OCI-LY1 (cell line): ENCODE measurements around the gene ADGRG4.

Experiments
- H2AFZ ChIP-seq: fragments of 200-600 bp; sonication (generic), shearing (Covaris generic); 2 replicates; pipeline ENCODE4 v1.6.0; 2014; ENCODE audit warnings: antibody characterized with exemption, mild to moderate bottlenecking, low read length
- H3F3A ChIP-seq: fragments of 200-600 bp; sonication (generic), shearing (Covaris generic); 2 replicates; pipeline ENCODE4 v1.6.0; 2014; ENCODE audit warnings: mild to moderate bottlenecking, antibody characterized with exemption, low read length, moderate library complexity; ENCODE audit not compliant: insufficient read depth
- H3K27ac ChIP-seq: fragments of 200-600 bp; sonication (generic); 2 replicates; pipeline ENCODE4 v1.5.1; 2014; ENCODE audit warnings: low read length, mixed run types, mild to moderate bottlenecking, low read depth; ENCODE audit not compliant: poor library complexity, severe bottlenecking
- H3K27me3 ChIP-seq: fragments of 200-600 bp; sonication (generic); 2 replicates; pipeline ENCODE4 v1.6.0; 2014; ENCODE audit warnings: antibody characterized with exemption, mild to moderate bottlenecking, low read length, moderate library complexity; ENCODE audit not compliant: insufficient read depth
- H3K36me3 ChIP-seq: fragments of 200-600 bp; sonication (generic); 2 replicates; pipeline ENCODE4 v1.6.1; 2014; ENCODE audit warnings: mild to moderate bottlenecking, antibody characterized with exemption, low read length, moderate library complexity, mixed read lengths; ENCODE audit not compliant: insufficient read depth
- H3K4me1 ChIP-seq: fragments of 200-600 bp; sonication (generic); 2 replicates; pipeline ENCODE4 v1.5.1; 2014; ENCODE audit warnings: mild to moderate bottlenecking, low read length, moderate library complexity; ENCODE audit not compliant: insufficient read depth, severe bottlenecking
- H3K4me2 ChIP-seq: fragments of 200-600 bp; sonication (generic), shearing (Covaris generic); 2 replicates; pipeline ENCODE4 v1.6.1; 2014; ENCODE audit warnings: low read length
- H3K4me3 ChIP-seq: fragments of 200-600 bp; sonication (generic); 2 replicates; pipeline ENCODE4 v1.5.1; 2014; ENCODE audit warnings: low read length, low read depth, mild to moderate bottlenecking, mixed read lengths; ENCODE audit not compliant: poor library complexity, severe bottlenecking
- H3K79me2 ChIP-seq: fragments of 200-600 bp; shearing (Covaris generic); 2 replicates; pipeline ENCODE4 v1.6.1; 2016; ENCODE audit warnings: mixed run types, low read length, mixed read lengths; ENCODE audit not compliant: insufficient read depth
- H3K9ac ChIP-seq: fragments of 200-600 bp; sonication (generic), shearing (Covaris generic); 2 replicates; pipeline ENCODE4 v1.6.1; 2014; ENCODE audit warnings: mild to moderate bottlenecking, low read length, mixed read lengths
- H3K9me2 ChIP-seq: fragments of 200-600 bp; sonication (generic), shearing (Covaris generic); 2 replicates; pipeline ENCODE4 v1.6.1; 2014; ENCODE audit warnings: low read depth, mild to moderate bottlenecking, low read length, mixed read lengths
- H3K9me3 ChIP-seq: fragments of 200-600 bp; shearing (Covaris generic); 2 replicates; pipeline ENCODE4 v1.6.1; 2014; ENCODE audit warnings: low read length, mixed read lengths
- H4K20me1 ChIP-seq: fragments of 200-600 bp; sonication (generic), shearing (Covaris generic); 2 replicates; pipeline ENCODE4 v1.6.0; 2016; ENCODE audit warnings: mild to moderate bottlenecking, low read length; ENCODE audit not compliant: insufficient read depth
- CTCF ChIP-seq: fragments of 200-600 bp; sonication (generic), shearing (Covaris generic); IDR thresholded peaks from 2 replicates; pipeline ENCODE4 v1.5.1; 2017; ENCODE audit warnings: mild to moderate bottlenecking, antibody characterized with exemption, low read length, moderate library complexity, mixed read lengths
- EZH2 ChIP-seq: fragments of 200-600 bp; sonication (generic), shearing (Covaris generic); IDR thresholded peaks from 2 replicates; pipeline ENCODE4 v1.8.0; 2017; ENCODE audit warnings: borderline replicate concordance, mixed run types, mild to moderate bottlenecking, antibody characterized with exemption, low read length, moderate library complexity, mixed read lengths

The ADGRG4 gene

DNA sequence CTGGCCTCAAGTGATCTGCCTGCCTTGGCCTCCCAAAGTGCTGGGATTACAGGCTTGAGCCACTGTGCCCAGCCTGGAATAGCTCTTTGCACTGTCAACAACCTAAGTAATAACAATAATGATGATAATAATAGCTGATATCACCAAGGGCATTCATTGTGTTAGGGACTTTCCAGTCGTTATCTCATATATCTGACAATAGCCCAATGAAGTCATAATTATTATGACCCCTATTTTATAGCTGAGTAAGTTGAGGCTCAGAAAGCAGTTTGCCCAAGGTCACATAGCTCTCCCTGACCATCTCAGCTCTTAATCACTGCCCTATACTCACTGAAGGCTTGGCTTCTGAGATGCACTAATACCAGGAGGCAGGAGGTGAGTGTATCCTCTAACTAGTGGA is 30.8 kb upstream of the ADGRG4 start:
- no peaks in the 10 kb centered on the region for H3K36me3 ChIP-seq
- H3K27ac ChIP-seq: no peak overlapping the region
- H2AFZ ChIP-seq: no peak overlapping the region
- no peak overlapping the region for H3K9ac ChIP-seq
- no peaks in the 10 kb centered on the region for H3K27me3 ChIP-seq
- no peaks in the 10 kb centered on the region for H3K79me2 ChIP-seq
- no peaks in the 10 kb centered on the region for H3K9me3 ChIP-seq
- no peak overlapping the region for H3K4me3 ChIP-seq
- no peaks in the 10 kb centered on the region for H3F3A ChIP-seq
- no peaks in the 10 kb centered on the region for H4K20me1 ChIP-seq
- peaks cover 7% of the 10 kb centered on the region for H3K4me1 ChIP-seq
- H3K9me2 ChIP-seq: no peaks in the 10 kb centered on the region
- H3K4me2 ChIP-seq: no peak overlapping the region
- TF ChIP-seq EZH2: no peak
- TF ChIP-seq CTCF: no peak

- Histone ChIP-seq H3K9me3 (no peaks in the 10 kb centered on the region), H3K36me3 (no peaks in the 10 kb centered on the region), H2AFZ (no peak overlapping the region), H3K9ac (no peak overlapping the region), H3K9me2 (no peaks in the 10 kb centered on the region), H4K20me1 (no peaks in the 10 kb centered on the region), H3K4me2 (no peak overlapping the region), H3K79me2 (no peaks in the 10 kb centered on the region), H3K27ac (no peak overlapping the region), H3K27me3 (no peaks in the 10 kb centered on the region), H3F3A (no peaks in the 10 kb centered on the region), H3K4me1 (peaks cover 7% of the 10 kb centered on the region), H3K4me3 (no peak overlapping the region)
- TF ChIP-seq CTCF: no peak
Measured at GRCh38 chrX:136271300-136271699, 29.5 kb upstream of the ADGRG4 start.

- H3K36me3 ChIP-seq: no peaks in the 10 kb centered on the region
- no peak overlapping the region for H3K4me2 ChIP-seq
- no peaks in the 10 kb centered on the region for H3K9me3 ChIP-seq
- H3K4me1 ChIP-seq: peaks cover 7% of the 10 kb centered on the region
- no peak overlapping the region for H3K4me3 ChIP-seq
- no peaks in the 10 kb centered on the region for H3K27me3 ChIP-seq
- H3K9ac ChIP-seq: no peak overlapping the region
- H3F3A ChIP-seq: no peaks in the 10 kb centered on the region
- H2AFZ ChIP-seq: no peak overlapping the region
- no peak for TF ChIP-seq CTCF
- no peak for TF ChIP-seq EZH2
- H3K9me2 ChIP-seq: no peaks in the 10 kb centered on the region
- no peaks in the 10 kb centered on the region for H3K79me2 ChIP-seq
- no peaks in the 10 kb centered on the region for H4K20me1 ChIP-seq
- no peak overlapping the region for H3K27ac ChIP-seq
Measured at GRCh38 chrX:136272325-136272724, 28.4 kb upstream of the ADGRG4 start.
